K562 (cell line): Measurements from ENCODE around the gene VTI1B. TPM values are rescaled to one million over a fixed set of nuclear protein-coding genes. Genes with fewer than 3 reads are reported as not detected.

ENCODE experiments used
- ATAC-seq: fragments of 200-7000 bp; cut with Tn5 transposase; 3 replicates; pipeline ENCODE4 v1.9.1; 2020; ENCODE audit warnings: moderate library complexity
- BruUV-seq: library from RNA; stranded (reverse); fragments of 400-500 nt; replicated peaks from 2 replicates; lab custom pipeline; 2021; lab: Mats Ljungman, UMichigan
- CTCF ChIA-PET: fragments of 300-600 bp; formaldehyde crosslinking; extraction: SDS; loops from one replicate; lab custom pipeline; 2021; ENCODE audit warnings: low intra/inter-chr PET ratio; lab: Yijun Ruan, JAX
- POLR2A ChIA-PET: fragments of 300-600, 350-650 bp; sonication (Branson Sonifier 250); formaldehyde crosslinking; extraction: SDS; loops from one replicate; lab custom pipeline; 2021; ENCODE audit warnings: antibody characterized with exemption, inconsistent platforms; lab: Yijun Ruan, JAX
- DNase-seq, 4 experiments: peaks; one replicate each; pipeline versions ENCODE4 v3.0.0 to v3.0.0-alpha.2; 2011 to 2018; ENCODE audit warnings: low spot score in 3 of 4, mixed read lengths in 3 of 4; ENCODE audit errors: extremely low read depth in 1 of 4
- FAIRE-seq: peaks from 2 replicates; lab custom pipeline; 2011; peaks lifted over from hg19 to GRCh38; lab: Jason Lieb, UNC
- H2AFZ ChIP-seq: 2 replicates; pipeline ENCODE4 v1.6.0; 2011; ENCODE audit warnings: low read depth, low read length, control low read depth, inconsistent platforms
- H3K27ac ChIP-seq: fragments of 200-600 bp; 3 replicates; pipeline ENCODE4 v1.8.0; 2011; ENCODE audit warnings: low read depth, mild to moderate bottlenecking, control low read depth, inconsistent platforms, low read length, moderate library complexity, mixed read lengths; ENCODE audit errors: extremely low read depth
- H3K27me3 ChIP-seq, 2 experiments: fragments of 300-600 bp in 1 of 2; 2 replicates in 1 of 2; 3 replicates in 1 of 2; pipeline versions ENCODE4 v1.6.0 to v1.8.0; 2011; ENCODE audit warnings: inconsistent platforms in 2 of 2, low read length in 2 of 2, mild to moderate bottlenecking in 1 of 2, mixed read lengths in 1 of 2, moderate library complexity in 1 of 2; ENCODE audit not compliant: control insufficient read depth in 2 of 2, insufficient read depth in 2 of 2
- H3K36me3 ChIP-seq: fragments of 300-600 bp; 3 replicates; pipeline ENCODE4 v1.8.0; 2011; ENCODE audit warnings: mild to moderate bottlenecking, low read length, inconsistent platforms; ENCODE audit not compliant: control insufficient read depth, insufficient read depth
- H3K4me1 ChIP-seq, 2 experiments: fragments of 200-600 bp in 1 of 2; replicated peaks in 1 of 2; 2 replicates in 1 of 2; 3 replicates in 1 of 2; pipeline versions ENCODE4 v1.5.1 to v1.8.0; 2011; ENCODE audit warnings: inconsistent platforms in 2 of 2, low read length in 2 of 2, mild to moderate bottlenecking in 1 of 2, mixed read lengths in 1 of 2, moderate library complexity in 1 of 2; ENCODE audit not compliant: control insufficient read depth in 2 of 2, insufficient read depth in 2 of 2
- H3K4me2 ChIP-seq: 2 replicates; pipeline ENCODE4 v1.6.1; 2011; ENCODE audit warnings: low read length, control low read depth, inconsistent platforms, mixed read lengths; ENCODE audit not compliant: insufficient read depth
- H3K4me3 ChIP-seq: fragments of 200-600 bp; sonication (generic), shearing (Covaris generic); 2 replicates; pipeline ENCODE4 v1.5.1; 2016; ENCODE audit warnings: control low read depth, inconsistent platforms
- H3K79me2 ChIP-seq: fragments of 200-600 bp; 3 replicates; pipeline ENCODE4 v1.8.0; 2011; ENCODE audit warnings: low read length, inconsistent platforms; ENCODE audit not compliant: control insufficient read depth, insufficient read depth
- H3K9ac ChIP-seq, 2 experiments: 2 replicates each; pipeline versions ENCODE4 v1.6.0 to v1.6.1; 2011; ENCODE audit warnings: low read depth in 2 of 2, low read length in 2 of 2, control low read depth in 1 of 2, inconsistent platforms in 1 of 2, mild to moderate bottlenecking in 1 of 2, mixed read lengths in 1 of 2; ENCODE audit not compliant: insufficient read depth in 1 of 2
- H3K9me1 ChIP-seq: one replicate; pipeline ENCODE4 v1.6.0; 2011; ENCODE audit warnings: inconsistent platforms, mild to moderate bottlenecking, low read length, moderate library complexity; ENCODE audit not compliant: control insufficient read depth, insufficient read depth
- H3K9me3 ChIP-seq: replicated peaks from 2 replicates; pipeline ENCODE4 v1.5.1; 2011; ENCODE audit warnings: low read depth, low read length, inconsistent platforms; ENCODE audit not compliant: control insufficient read depth, insufficient read depth
- H4K20me1 ChIP-seq: replicated peaks from 2 replicates; pipeline ENCODE4 v1.6.1; 2011; ENCODE audit warnings: low read length, inconsistent platforms, mixed read lengths; ENCODE audit not compliant: control insufficient read depth, insufficient read depth
- ARID3B ChIP-seq: fragments of 250-450 bp; sonication (Bioruptor Pico); IDR thresholded peaks from 2 replicates; pipeline ENCODE4 v1.4.0; 2020; ENCODE audit warnings: borderline replicate concordance
- CEBPZ ChIP-seq: fragments of 150-350 bp; IDR thresholded peaks from 2 replicates; pipeline ENCODE4 v1.6.1; 2014; ENCODE audit warnings: low read depth, mild to moderate bottlenecking, low read length, borderline replicate concordance
- CUX1 ChIP-seq: fragments of 200-800 bp; sonication (Bioruptor generic); IDR thresholded peaks from 2 replicates; pipeline ENCODE4 v1.6.1; 2016; ENCODE audit warnings: missing genetic modification characterization, missing compliant biosample characterization
- ERF ChIP-seq: fragments of 450-650 bp; formaldehyde crosslinking; IDR thresholded peaks from 2 replicates; pipeline ENCODE4 v1.4.0; 2020; ENCODE audit warnings: mild to moderate bottlenecking, mixed read lengths
- FOXA3 ChIP-seq, 2 experiments: fragments of 450-650 bp in 1 of 2; sonication (generic) in 1 of 2; formaldehyde crosslinking; IDR thresholded peaks in 1 of 2; conservative IDR thresholded peaks in 1 of 2; 2 replicates each; pipeline versions ENCODE4 v1.4.0 to v1.8.0; 2020 to 2022; ENCODE audit warnings: mild to moderate bottlenecking in 2 of 2, missing genetic modification reagents in 1 of 2
- RBM14 ChIP-seq: fragments of 200-400 bp; formaldehyde crosslinking; IDR thresholded peaks from 2 replicates; pipeline ENCODE4 v1.6.1; 2018; ENCODE audit warnings: low read depth, mild to moderate bottlenecking, low read length, moderate library complexity, borderline replicate concordance; ENCODE audit not compliant: insufficient read depth
- TEAD1 ChIP-seq, 2 experiments: fragments of 450-650 bp in 1 of 2; sonication (generic) in 1 of 2; formaldehyde crosslinking; IDR thresholded peaks; 2 replicates each; pipeline versions ENCODE4 v1.4.0 to v1.8.0; 2020 to 2022; ENCODE audit warnings: mild to moderate bottlenecking in 2 of 2, missing genetic modification reagents in 1 of 2
- ZNF431 ChIP-seq: sonication (generic); formaldehyde crosslinking; IDR thresholded peaks from 2 replicates; pipeline ENCODE4 v1.8.0; 2022; ENCODE audit warnings: mild to moderate bottlenecking, missing genetic modification reagents
- ZNF75A ChIP-seq: fragments of 450-650 bp; formaldehyde crosslinking; IDR thresholded peaks from 2 replicates; pipeline ENCODE4 v1.4.0; 2020; ENCODE audit warnings: mild to moderate bottlenecking
- WGBS: fragments of 100-300 bp; shearing (Covaris generic); methylation state at CpG from one replicate; pipeline ENCODE4 v1.1.6; 2016; ENCODE audit warnings: low coverage, mixed read lengths; ENCODE audit not compliant: insufficient coverage; ENCODE audit errors: missing lambda C conversion rate; 5-methylcytosine and 5-hydroxymethylcytosine counted together
- in situ Hi-C: fragments of 300-500 bp; cut with MboI; formaldehyde crosslinking; loops from 4 replicates; pipeline ENCODE4 v1.15.0; 2018; ENCODE audit warnings: inconsistent platforms, mixed read lengths
- intact Hi-C: fragments of 100-400 bp; cut with micrococcal nuclease; formaldehyde crosslinking; loops from 2 replicates; pipeline ENCODE4 v1.14.2; 2022
- polyA plus RNA-seq, 8 experiments: library from polyadenylated mRNA; depleted of rRNA in 4 of 8; stranded (reverse) in 5 of 8; unstranded in 3 of 8; fragments of >200 nt; fragmentation: Nextera tagmentation in 2 of 8; fragmentation: Illumina TruSeq in 1 of 8; extraction: Ambion mirVana in 2 of 8; extraction: Trizol in 1 of 8; gene quantifications; 2 replicates each; pipeline versions ENCODE4 v1.2.1 to v1.2.3, GENCODE V29; 2011 to 2014; ENCODE audit warnings: inconsistent platforms in 1 of 8, missing spikeins in 1 of 8
- total RNA-seq, 7 experiments: library from RNA; depleted of rRNA in 6 of 7; stranded (reverse); fragments of >200 nt in 6 of 7; fragmentation: Illumina TruSeq in 2 of 7; extraction: Trizol in 2 of 7; gene quantifications; 2 replicates each; pipeline versions ENCODE4 v1.2.1 to v1.2.3, GENCODE V29; 2011 to 2021; ENCODE audit warnings: low replicate concordance in 1 of 7

The VTI1B gene
- total and polyA plus RNA-seq, 9 of the 15 experiments (the other 6 are each of a cell fraction or from before 2014, with no cell fraction given): 7.8 to 69.8 (median 50.1) TPM

GRCh38 chr14:67636361-67636919, 38.0 kb downstream of the VTI1B start:
- intact Hi-C loops: loop anchor here (1.0 to 2.0 kb wide), 2 partner anchors 14 to 31 kb away; no protein-coding TSS in a partner anchor
- Histone ChIP-seq H3K9me1 (no peaks in the 10 kb centered on the region), H3K27me3 (no peaks in the 10 kb centered on the region), H3K4me2 (peak overlapping the region; percentile 50), H3K9me3 (no peaks in the 10 kb centered on the region), H2AFZ (0 out of 2 replicates have a peak overlapping the region, but pooled peaks have one; percentile 21), H3K4me1 (peaks cover 0 to 34% of the 10 kb centered on the region in 2 experiments; a peak in 3 of 5 replicates), H3K9ac (peak overlapping the region in 1 of 2 experiments; percentile 61; a peak in 1 of 4 replicates), H4K20me1 (no peaks in the 10 kb centered on the region), H3K79me2 (no peaks in the 10 kb centered on the region), H3K36me3 (peaks cover 3% of the 10 kb centered on the region; the same call in 1 of the 3 replicates), H3K4me3 (no peak overlapping the region), H3K27ac (peak overlapping the region; percentile 81; the same call in 2 of the 3 replicates)
- DNase-seq (peak; percentile 41 to 79 (median 60)), ATAC-seq (peak; percentile 97), FAIRE-seq (peak; percentile 86)
- ChIA-PET CTCF (no interaction called here), POLR2A (interaction anchor here (1.2 to 1.4 kb wide), 3 partner anchors 16 to 37 kb away, joined by 3 to 4 read pairs (median 3); partner anchors contain the start of gene PIGH)
- in situ Hi-C loops: no loop called here
- WGBS: 7% methylated on average over 3 of the region's 3 CpGs
- no TSS peak for BruUV-seq
- TF ChIP-seq RBM14: no peak
- no peak for TF ChIP-seq ZNF431 (CRISPR knock-in tag)
- peak in 1 of 2 experiments; percentile 76; a peak in 2 of 4 replicates for TF ChIP-seq TEAD1 (CRISPR knock-in tag; IDR thresholded peaks at IDR 0.05)
- TF ChIP-seq CEBPZ: no peak
- no peak for TF ChIP-seq CUX1 (CRISPR knock-in tag)
- TF ChIP-seq FOXA3 (CRISPR knock-in tag; conservative IDR thresholded peaks at IDR 0.05 in 1 of 2, IDR thresholded peaks at IDR 0.05 in 1 of 2): peak in 1 of 2 experiments; percentile 42; a peak in 1 of 4 replicates
- TF ChIP-seq ERF (CRISPR knock-in tag): no peak; the same call in 1 of the 2 replicates
- no peak for TF ChIP-seq ARID3B (CRISPR knock-in tag)
- TF ChIP-seq ZNF75A (CRISPR knock-in tag): no peak
